Ishikawa (cell line): Measurements from ENCODE around the gene PLXNA4.

Experiments used
- CEBPB ChIP-seq: IDR thresholded peaks from 2 replicates; pipeline ENCODE4 v1.6.1; 2012
- CREB1 ChIP-seq: IDR thresholded peaks from 2 replicates; pipeline ENCODE4 v1.6.1; 2012; ENCODE audit warnings: low read depth
- EGR1 ChIP-seq: IDR thresholded peaks from 2 replicates; pipeline ENCODE4 v1.6.1; 2012
- EP300 ChIP-seq: IDR thresholded peaks from 2 replicates; pipeline ENCODE4 v1.6.1; 2012; ENCODE audit warnings: borderline replicate concordance
- FOXM1 ChIP-seq: IDR thresholded peaks from 2 replicates; pipeline ENCODE4 v1.6.1; 2012; ENCODE audit warnings: low read depth, borderline replicate concordance
- MAX ChIP-seq: IDR thresholded peaks from 2 replicates; pipeline ENCODE4 v1.6.1; 2012
- REST ChIP-seq: IDR thresholded peaks from 2 replicates; pipeline ENCODE4 v1.6.1; 2012; ENCODE audit warnings: low read depth, mild to moderate bottlenecking
- TCF12 ChIP-seq: IDR thresholded peaks from 2 replicates; pipeline ENCODE4 v1.6.1; 2012; ENCODE audit warnings: low read depth
- TEAD4 ChIP-seq: IDR thresholded peaks from 2 replicates; pipeline ENCODE4 v1.6.1; 2012

GRCh38 chr7:132158841-132159240 is 417.4 kb downstream of the PLXNA4 start:
- no peak for TF ChIP-seq TCF12
- TF ChIP-seq CEBPB = no peak
- TF ChIP-seq FOXM1 = no peak
- no peak for TF ChIP-seq EGR1
- TF ChIP-seq TEAD4 = no peak
- no peak for TF ChIP-seq EP300
- TF ChIP-seq CREB1 = no peak
- TF ChIP-seq REST = no peak
- no peak for TF ChIP-seq MAX
